Activated T-cell treated with anti-CD3 and anti-CD28 coated beads for 48 hours (primary cell): Measurements from ENCODE around the gene WDR35.

Source experiments
- DNase-seq: peaks from one replicate; pipeline ENCODE4 v3.0.0-alpha.2; 2020; ENCODE audit warnings: low read depth

The WDR35 gene

DNA sequence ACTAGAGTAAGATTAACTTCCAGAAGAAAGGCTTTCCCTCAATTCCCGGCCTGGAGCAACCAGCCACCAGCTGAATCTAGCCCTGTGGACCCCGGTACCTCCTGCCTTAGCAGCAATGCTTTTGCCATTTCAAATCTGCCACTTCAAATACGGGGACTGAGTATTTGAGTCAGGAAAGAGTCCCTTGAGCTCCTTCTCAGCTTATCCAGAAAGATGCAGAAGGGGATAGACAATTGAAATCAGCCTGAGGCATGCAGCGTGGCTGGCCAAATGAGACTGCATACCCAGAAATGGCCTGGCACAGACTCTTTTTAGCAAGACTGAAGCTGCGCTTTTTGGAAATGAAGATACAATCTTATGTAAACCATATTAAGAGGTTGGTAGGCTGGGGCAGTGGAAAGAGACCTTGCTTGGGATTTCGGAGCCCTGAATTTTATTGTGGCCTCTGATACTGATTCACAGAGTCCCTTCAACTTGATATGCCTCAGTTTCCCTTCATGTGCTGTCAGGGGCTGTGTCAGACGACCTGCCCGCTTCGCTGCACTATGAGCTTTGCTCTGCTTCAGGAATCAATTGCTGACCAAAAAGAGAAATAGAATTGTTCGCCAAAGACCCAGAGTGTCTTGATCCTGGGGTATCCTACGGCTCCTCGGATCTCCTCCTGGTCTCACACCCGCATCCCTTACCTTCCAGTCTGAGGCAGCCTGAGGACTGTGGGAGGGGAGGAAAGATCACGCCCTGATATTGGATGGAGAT is 21.5 kb upstream of the WDR35 start:
- no peak for DNase-seq

GRCh38 chr2:20008703-20009102 is 18.8 kb upstream of the WDR35 start:
- DNase-seq: no peak

- no peak for DNase-seq
These were observed 16.1 kb upstream of the WDR35 start for GRCh38 chr2:20005891-20006470.

DNA sequence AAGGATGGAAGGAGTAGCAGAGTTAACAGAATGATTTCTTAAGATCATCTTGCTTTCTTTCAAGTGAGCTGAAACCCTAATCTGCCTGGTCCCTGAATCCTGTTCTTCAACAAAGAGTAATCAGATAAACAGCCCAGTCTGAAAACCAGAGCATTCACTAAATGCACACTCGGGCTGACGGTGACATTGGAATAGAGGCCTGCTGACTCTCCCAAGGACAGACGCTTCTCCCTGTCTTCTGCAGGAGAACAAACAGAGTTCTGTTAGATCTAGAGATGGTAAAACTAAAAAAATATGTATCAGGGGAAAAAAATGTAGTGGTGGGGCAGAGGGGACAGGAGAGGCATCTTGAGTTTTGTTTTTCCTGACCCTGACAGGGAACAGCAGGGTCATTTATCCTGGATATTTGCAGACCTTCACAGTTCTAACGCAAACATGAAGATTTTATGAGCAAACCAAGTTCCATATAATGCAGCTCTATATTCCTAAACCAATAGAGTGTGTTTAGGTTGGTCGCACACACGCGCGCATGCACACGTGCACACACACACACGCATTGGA is 15.2 kb upstream of the WDR35 start:
- no peak for DNase-seq

DNA sequence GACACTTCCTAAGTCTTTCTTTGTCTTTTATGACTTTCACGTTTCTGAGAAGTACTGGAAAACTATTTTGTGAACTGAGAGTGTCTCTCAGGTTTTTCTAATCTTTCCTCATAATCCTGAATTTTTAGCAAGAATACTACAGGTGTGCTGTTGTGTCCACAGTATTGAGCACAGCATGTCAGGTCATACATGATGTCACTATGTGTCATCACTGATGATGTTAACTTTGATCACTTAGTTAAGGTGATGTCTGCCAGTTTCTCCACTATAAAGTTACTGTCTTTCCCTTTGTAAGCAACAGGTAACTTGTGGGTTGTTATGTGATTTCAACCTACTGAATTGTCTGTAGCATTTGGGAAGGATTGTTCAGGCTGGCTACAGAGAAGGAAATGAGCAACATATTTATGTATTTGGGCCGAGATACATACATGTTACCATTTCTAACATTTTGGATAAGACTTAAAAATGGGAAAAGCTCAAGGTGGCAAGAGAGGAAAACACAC is 11.5 kb upstream of the WDR35 start:
- no peak for DNase-seq

GRCh38 chr2:19993731-19994130 is 3.8 kb upstream of the WDR35 start:
- DNase-seq: no peak

DNA sequence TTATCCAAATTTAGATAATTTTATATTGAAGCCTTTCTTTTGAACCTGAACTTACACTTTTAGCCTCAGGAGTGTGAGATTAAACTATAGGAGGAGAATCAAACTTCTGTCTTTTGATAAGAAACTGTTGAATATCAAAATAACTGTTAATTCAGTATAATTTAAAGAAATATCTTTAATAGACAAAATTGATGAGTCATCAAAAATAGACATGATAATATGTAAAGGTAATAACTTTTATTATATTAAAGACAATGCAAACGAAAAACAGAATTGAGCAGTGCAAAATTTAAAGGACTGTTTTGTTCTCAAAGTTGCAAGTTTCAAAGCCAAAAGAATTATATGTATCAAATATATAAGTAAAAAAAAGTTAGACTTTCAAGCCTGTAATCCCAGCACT is 2.0 kb upstream of the WDR35 start:
- DNase-seq: no peak

DNA sequence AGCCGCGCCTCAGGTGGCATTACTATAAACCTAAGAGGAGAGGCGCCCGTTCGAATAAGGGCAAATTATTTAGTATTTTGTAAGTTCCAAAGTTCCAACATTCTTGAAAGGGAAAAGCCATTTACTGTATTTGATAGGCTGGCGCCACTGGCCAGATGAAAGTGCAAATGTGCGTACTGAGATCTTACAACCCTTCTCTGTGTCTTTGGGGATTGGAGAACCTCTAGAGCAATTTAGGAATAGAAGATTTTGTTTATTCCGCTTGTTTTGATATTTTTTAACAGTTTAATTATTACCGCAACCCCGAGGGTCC is 467 bp upstream of the WDR35 start:
- DNase-seq: no peak

DNA sequence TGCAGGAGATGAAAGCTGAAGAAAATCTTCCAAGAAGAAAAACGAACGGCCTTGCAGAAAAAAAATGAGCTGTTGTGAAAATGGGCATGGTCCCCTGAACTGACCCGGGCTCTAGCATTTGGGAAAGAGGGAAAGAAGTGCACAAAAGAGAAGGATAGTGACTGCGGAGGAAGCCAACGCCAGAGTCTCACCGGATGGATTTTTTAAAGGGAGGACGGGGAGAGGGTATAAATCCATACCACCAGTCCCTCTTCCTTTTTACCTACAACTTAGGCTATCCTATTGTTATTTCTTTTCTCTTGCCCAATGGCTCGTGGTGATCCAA is 601 bp downstream of the WDR35 start:
- no peak for DNase-seq

- no peak for DNase-seq
These were observed 1.3 kb downstream of the WDR35 start for GRCh38 chr2:19988600-19988999.

DNA sequence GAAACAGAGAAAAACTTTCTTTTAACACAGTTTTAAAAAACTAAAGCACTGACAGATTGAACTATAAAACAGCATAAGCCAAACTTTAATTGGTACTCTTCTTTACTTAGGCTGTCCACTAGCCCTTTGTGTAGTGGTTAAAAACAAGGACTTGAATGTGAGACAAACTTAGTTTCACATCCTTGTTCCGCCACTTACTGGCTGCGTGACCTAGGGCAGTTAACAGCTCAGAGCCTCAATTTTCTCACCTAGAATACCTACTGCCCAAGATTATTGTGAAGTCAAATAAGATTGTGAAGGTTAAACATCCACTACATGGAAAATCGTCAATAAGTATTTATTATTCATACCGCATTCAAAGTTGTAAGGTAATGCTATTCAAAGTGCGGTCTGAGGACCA is 2.0 kb downstream of the WDR35 start:
- DNase-seq: no peak

GRCh38 chr2:19982268-19982667 is 7.6 kb downstream of the WDR35 start:
- DNase-seq: no peak

DNA sequence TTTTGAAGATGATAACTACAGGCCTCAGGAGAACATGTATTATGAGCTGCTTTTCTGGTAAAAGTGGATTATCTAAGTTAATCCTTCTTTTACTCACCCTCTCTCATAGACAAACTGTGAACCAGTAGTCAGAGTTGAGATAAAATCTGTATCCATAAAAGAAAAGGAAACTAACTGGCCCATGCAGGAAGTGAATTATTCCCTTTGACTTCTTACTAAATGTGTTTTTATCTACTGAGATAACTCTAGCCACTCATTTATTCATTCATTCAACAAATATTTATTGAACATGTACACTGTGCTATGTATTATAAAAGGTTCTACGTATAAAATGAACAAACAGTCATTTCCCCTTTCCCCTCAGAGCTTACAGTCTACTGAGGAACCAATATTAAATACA is 10.0 kb downstream of the WDR35 start:
- DNase-seq: no peak

DNA sequence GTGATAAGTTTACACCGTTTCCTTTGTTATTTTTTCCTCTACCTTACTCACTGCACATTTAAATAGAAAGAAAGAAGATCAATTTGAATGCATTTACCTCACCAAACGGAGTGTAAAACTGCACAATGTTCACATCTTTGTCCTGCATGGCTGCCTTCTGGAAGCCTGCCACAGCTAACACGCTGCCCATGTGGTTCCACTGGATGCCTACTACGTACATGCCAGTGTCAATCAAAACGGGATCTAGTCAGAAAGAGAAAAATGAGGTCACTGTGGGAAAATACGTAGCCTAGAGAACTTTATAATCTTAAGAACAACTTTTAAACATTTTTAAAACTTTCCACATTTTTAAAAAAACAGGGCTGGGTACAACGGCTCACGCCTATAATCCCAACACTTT is 16.4 kb downstream of the WDR35 start:
- DNase-seq: no peak

GRCh38 chr2:19971691-19972090 is 18.2 kb downstream of the WDR35 start:
- no peak for DNase-seq

- DNase-seq: no peak
These were observed 26.5 kb downstream of the WDR35 start for GRCh38 chr2:19963386-19963785.

DNA sequence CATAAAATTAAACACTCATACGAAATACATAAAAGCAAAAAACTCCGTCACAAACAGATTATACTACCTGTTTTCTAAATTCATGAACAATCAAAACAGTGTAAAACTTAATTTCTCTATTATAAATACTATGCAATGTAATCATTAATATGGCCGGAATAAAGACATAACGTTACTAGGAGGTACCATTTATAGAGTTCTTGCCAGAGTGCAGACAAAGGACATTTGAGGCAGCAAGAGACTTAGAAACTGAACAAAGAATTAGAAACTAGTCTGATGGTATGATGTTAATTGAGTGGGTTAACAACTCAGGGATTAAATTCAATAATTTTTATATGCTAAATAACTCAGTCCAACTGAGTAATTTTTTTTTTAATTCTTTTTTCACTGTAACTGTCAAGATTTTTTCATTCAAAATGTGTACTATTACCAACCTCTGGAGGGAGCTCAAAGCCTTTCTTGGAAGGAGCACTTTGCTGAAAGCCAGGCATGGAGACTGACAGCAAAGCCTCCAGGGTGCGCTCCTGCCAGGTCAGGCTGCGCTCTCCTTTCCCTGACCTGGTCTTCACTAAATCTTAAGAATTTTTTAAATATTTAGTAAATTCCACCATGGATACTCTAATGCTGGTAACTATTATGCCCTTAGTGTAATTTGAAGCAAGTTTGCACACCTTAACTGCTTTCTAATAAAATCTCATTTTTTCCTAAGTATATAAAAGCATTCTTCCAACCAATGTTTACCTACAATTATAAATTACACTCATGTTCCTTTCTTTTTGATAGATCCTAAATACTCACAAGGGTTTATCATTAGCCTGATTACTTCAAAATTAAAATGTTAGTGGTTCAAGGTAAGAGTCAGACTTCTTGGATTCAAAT is 34.1 kb downstream of the WDR35 start:
- peak; percentile 7 for DNase-seq

DNA sequence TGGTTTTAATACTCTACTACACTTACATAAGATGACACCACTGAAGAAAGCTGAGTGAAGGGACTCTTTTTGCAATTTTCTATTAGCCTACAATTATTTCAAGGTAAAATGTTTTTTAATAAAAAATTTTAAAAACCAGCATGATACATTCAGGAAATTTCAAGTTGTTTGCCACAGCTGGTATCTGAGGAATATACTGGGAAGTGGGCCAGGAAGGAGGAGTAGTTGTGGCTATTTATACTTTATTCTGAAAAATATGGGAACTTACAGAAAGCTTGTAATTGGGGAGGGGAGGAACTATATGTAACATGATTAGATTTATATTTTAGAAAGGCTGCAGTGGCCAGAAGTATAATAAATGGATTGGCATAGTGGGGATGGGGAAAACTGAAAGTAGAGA is 40.8 kb downstream of the WDR35 start:
- DNase-seq: no peak

DNA sequence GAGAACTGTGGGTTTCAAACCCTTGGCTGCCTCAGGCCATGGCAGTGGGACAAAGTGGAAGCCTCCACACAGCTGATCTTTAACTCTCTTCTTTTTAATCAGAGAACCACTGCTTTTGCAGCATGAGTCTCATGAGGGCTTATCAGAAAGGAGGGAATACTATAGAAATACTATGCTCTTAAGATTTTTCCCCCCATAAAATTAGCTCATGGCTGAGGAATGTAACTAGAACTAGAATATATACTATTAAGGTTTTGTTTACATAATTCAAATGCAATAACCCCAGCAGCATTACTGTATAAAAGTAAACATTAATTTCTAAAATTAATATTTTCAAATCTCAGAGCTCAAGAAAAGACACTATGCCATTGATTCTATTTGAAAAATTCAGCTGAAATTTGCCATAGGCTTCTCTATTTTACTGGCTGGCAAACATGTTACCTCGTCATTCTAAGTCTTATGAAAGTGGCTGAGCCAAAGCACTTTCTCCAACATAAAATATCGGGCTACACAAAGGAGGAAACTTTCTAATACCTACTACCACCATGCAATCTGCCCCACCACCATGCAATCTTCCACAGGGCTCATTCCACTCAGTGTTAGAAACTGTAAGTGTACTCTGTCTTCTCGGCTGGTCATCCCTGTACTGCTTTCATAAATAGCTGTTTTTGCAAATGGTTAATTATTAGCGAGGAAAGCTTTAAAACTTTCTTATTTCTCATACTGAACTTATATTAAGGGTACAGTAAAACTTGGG is 42.5 kb downstream of the WDR35 start:
- DNase-seq: no peak

- no peak for DNase-seq
These were observed 45.6 kb downstream of the WDR35 start for GRCh38 chr2:19944205-19944845.

- no peak for DNase-seq
These were observed 46.7 kb downstream of the WDR35 start for GRCh38 chr2:19943189-19943588.

- DNase-seq: no peak
These were observed 47.7 kb downstream of the WDR35 start for GRCh38 chr2:19942199-19942598.
